Measurements from ENCODE around the gene RASAL2.

RASAL2 gene

DNA sequence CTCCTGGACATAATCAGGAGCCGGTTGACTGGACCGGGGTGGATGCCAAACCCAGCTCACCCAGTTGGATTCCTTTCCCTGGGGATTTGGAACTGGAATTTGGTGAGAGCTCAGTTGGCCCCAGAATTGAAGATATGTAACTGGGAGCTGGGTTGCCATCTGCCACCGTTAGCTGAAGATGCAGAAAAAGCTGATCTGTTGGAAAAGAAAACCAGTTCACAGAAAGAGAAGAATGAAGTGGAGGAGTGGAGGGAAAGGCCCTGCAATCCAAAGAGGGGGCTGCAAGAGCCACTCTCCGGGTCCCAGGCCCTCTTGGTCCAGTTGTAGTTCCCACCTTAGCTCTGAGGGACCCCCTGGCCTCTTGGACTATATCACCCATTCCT is 435.0 kb downstream of the RASAL2 start:
- DNase-seq, result no peak

DNA sequence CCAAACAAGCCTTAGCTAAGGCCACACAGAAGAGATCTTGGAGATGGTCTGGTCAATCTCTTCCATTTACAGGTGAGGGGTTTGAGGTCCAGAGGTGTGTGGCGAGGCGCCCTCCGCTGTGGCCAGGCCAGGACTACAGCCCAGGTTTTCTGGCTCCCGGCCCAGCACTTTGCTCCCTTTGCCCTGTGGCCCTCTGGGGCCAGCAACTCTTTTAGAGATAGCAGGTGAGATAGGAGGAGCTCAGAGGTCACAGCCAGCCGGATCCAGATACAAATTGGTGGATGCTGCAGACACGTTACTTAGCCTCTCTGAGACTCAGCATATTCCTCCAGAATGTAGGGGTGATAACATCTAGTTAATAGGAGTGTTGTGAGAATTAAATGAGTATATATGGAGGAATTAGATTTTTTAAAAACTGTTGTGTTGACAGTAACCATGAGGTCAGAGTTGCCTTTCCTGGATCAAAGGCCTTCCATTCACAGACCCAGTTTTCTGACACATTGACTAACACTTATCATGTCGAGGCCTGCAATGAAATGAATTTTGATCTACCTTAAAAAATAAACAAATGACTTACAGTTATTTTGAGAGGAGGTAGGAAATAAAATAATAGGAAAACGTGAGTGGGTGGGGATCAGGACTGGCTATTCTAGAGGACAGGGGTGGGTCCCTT is 435.6 kb downstream of the RASAL2 start:
- no peak for DNase-seq

DNA sequence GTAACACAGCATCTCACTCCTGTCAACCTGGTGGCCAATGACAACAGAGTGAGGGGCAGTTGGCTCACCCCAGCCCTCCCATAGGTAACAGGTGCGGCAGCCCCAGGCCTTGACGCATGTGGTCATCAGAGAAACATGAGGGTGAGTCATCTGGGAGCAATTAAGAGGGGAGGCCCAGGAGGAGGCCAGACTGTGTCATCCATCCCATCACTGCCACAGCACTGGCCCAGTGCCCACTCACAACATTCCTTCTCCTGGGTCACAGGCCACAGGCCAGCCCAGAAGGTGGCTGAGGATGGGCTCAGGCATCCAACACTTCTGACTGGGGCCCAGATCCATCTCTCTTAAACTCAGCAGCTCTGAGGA is 436.1 kb downstream of the RASAL2 start:
- no peak for DNase-seq

DNA sequence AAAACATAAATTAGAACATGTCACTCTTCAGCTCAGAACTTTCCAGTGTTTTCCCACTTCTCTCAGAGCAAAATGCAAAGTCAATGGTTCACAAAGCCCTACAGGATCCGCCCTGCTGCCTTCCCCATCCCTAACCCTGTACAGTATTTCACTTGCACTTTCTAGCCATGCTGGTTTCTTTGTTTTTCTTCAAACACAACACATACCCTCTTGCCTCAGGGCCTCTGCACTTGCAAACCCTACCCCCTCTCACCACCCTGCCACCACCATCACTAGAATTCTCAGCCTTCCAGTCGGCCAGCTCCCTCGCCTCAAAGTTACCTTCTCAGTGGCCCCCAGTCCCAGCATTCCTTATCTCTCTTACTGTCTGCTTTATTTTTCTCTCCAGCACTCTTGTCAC is 436.6 kb downstream of the RASAL2 start:
- no peak for DNase-seq

DNA sequence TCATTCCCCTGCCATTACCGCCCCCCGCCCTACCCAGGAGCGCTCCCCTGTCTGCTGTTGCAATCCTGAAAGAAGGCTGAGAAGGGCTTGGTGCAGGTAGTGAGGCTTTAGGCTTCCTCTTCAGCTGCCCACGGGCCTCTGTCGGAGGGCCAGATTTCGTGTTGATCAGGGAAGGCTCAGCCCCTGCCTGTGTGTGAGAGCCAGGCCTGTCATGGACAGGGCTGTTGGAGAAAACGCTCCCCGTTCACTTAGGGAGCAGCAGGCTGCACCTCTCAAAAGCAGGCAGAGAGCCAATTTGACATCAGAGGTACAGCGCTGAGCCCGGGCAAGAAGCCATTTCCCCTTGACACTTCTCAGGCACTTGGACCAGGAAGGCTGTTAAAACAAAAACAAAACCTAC is 438.0 kb downstream of the RASAL2 start:
- DNase-seq, result no peak

DNA sequence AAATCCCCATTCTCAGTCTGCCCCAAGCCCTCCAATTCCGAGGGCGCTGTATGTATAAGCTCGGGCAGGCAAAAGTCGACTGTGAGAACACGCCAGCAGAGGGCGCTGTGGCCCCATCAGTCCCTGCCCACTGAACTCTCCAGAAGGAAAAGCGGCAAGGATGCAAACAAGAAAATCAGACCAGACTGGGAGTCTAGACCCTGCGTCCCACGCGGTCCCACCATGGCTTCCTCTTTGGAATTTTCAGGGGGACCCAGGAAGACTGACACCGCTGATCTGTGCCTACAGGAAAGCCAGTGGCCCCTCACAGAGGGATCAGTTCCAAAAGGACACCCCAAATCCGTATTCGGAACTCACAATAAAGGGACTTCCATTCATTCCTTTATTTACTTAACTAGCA is 438.5 kb downstream of the RASAL2 start:
- DNase-seq, result no peak

DNA sequence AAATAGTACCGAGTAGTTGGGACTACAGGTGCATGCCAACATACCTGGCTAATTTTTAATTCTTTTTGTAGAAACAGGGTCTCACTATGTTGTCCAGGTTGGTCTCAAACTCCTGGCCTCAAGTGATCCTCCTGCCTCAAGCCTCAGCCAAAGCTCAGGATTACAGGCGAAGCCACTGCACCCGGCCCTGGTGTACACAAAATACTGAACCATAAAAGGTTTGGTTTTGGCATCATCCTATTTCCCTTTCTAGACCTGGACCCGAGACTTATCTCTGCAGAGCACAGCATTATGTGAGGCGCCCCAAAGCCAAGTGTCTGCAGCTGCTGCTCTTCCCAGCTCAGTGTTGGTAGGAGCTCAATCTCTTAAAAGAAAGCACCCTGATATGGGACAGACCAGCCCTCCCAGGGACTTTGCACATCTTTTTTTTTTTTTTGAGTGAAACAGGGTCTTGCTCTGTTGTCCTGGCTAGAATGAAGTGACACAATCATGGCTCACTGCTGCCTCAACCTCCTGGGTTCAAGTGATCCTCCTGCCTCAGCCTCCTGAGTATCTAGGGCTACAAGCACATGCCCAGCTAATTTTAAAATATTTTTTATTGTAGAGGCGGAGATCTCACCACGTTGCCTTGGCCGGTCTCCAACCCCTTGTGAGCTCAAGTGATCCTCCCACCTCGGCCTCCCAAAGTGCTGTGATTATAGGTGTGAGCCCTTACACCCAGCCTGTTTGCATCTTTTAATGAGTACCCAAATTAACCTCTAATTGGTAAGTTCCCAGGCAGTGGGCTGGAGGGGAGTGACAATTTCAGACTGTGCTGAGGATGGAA is 439.4 kb downstream of the RASAL2 start:
- DNase-seq, result no peak
